GM23338 (cell line): ENCODE data around the gene KCNG3.

Experiments
- EZH2 ChIP-seq: fragments of 200-600 bp; sonication (generic); IDR thresholded peaks from one replicate; pipeline ENCODE4 v1.8.0; 2017; ENCODE audit warnings: antibody characterized with exemption, mild to moderate bottlenecking, low read depth; ENCODE audit not compliant: unreplicated experiment
- NANOG ChIP-seq: IDR thresholded peaks from 2 replicates; pipeline ENCODE4 v1.6.1; 2016; ENCODE audit warnings: antibody characterized with exemption, borderline replicate concordance
- POLR2AphosphoS5 ChIP-seq: IDR thresholded peaks from 2 replicates; pipeline ENCODE4 v1.6.1; 2016; ENCODE audit warnings: antibody characterized with exemption, low read depth
- TF ChIP-seq, protein P1 (sequence below), 2 experiments: fragments of 200-600 bp in 1 of 2; sonication (generic) in 1 of 2; conservative IDR thresholded peaks; 2 replicates each; pipeline versions ENCODE4 v1.5.1 to v1.6.1; 2016 to 2017; ENCODE audit warnings: antibody characterized with exemption in 2 of 2, low read depth in 2 of 2, mild to moderate bottlenecking in 2 of 2, moderate library complexity in 1 of 2
- TF ChIP-seq, protein P2 (sequence below): IDR thresholded peaks from one replicate; pipeline ENCODE4 v1.6.1; 2018; ENCODE audit warnings: antibody characterized with exemption; ENCODE audit not compliant: unreplicated experiment

DNA sequence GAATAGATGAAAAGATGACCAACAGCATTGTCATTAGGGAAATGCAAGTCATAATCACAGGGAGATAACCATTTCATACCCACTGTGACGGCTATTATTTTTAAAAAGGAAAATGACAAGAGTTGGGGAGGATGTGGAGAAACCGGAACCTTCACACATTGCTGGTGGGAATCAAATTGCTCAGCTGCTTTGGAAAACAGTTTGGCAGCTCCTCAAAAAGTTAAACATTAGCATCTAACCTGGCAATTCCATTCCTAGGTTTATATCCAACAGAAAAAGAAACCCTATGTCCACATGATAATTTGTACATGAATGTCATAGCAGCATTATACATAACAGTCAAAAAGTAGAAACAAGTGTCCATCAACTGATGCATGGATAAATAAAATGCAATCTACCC is 58.2 kb downstream of the KCNG3 start:
- TF ChIP-seq, protein P1, sequence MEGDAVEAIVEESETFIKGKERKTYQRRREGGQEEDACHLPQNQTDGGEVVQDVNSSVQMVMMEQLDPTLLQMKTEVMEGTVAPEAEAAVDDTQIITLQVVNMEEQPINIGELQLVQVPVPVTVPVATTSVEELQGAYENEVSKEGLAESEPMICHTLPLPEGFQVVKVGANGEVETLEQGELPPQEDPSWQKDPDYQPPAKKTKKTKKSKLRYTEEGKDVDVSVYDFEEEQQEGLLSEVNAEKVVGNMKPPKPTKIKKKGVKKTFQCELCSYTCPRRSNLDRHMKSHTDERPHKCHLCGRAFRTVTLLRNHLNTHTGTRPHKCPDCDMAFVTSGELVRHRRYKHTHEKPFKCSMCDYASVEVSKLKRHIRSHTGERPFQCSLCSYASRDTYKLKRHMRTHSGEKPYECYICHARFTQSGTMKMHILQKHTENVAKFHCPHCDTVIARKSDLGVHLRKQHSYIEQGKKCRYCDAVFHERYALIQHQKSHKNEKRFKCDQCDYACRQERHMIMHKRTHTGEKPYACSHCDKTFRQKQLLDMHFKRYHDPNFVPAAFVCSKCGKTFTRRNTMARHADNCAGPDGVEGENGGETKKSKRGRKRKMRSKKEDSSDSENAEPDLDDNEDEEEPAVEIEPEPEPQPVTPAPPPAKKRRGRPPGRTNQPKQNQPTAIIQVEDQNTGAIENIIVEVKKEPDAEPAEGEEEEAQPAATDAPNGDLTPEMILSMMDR (conservative IDR thresholded peaks at IDR 0.05; ENCODE audit: low read depth in 2 of 2), result no peak
- TF ChIP-seq NANOG (no peak), POLR2AphosphoS5 (no peak), EZH2 (no peak)
- TF ChIP-seq, protein P2, sequence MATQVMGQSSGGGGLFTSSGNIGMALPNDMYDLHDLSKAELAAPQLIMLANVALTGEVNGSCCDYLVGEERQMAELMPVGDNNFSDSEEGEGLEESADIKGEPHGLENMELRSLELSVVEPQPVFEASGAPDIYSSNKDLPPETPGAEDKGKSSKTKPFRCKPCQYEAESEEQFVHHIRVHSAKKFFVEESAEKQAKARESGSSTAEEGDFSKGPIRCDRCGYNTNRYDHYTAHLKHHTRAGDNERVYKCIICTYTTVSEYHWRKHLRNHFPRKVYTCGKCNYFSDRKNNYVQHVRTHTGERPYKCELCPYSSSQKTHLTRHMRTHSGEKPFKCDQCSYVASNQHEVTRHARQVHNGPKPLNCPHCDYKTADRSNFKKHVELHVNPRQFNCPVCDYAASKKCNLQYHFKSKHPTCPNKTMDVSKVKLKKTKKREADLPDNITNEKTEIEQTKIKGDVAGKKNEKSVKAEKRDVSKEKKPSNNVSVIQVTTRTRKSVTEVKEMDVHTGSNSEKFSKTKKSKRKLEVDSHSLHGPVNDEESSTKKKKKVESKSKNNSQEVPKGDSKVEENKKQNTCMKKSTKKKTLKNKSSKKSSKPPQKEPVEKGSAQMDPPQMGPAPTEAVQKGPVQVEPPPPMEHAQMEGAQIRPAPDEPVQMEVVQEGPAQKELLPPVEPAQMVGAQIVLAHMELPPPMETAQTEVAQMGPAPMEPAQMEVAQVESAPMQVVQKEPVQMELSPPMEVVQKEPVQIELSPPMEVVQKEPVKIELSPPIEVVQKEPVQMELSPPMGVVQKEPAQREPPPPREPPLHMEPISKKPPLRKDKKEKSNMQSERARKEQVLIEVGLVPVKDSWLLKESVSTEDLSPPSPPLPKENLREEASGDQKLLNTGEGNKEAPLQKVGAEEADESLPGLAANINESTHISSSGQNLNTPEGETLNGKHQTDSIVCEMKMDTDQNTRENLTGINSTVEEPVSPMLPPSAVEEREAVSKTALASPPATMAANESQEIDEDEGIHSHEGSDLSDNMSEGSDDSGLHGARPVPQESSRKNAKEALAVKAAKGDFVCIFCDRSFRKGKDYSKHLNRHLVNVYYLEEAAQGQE, result no peak
